Right kidney (tissue), 1 donor: ENCODE data around the gene CTNNA3.

Experiments used
- DNase-seq: peaks from one replicate; pipeline ENCODE4 v3.0.0-alpha.2; 2016

Gene CTNNA3

DNA sequence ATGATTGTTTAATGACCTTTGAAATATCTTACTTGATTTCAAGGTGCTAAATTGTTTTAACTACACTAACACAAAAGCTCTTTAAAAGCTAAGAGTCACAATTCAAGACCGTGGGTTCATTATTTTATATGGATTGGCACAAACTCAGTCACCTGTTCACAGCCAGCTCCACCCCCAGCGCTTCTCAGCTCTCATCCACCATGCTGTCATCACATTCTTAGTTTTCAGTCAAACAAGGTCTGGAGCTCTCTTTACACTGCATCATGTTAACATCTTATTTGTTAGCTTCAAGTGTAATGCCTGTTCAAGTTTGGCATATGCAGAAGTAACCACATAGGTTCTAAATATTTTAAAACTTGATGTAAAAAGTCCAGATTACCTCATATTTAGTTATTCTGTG lies 951.1 kb downstream of the CTNNA3 start:
- no peak for DNase-seq

DNA sequence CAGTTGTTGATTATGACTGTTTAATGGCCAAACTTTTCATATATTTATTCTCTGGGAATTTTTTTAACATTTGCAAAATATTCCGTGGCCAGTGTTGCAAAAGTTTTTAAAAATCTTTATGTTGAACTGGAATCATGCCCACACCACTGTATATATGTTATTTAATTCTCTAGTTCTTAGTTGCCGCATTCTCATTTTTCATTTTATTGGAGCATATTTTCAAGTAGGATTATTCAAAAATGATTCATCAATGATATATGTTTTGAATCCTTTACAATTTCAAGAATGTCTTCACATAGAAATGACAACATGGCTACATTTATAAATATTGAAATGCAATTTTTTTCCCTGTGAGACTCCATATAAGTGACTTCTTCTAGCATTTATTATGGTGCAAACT lies 958.8 kb downstream of the CTNNA3 start:
- no peak for DNase-seq

DNA sequence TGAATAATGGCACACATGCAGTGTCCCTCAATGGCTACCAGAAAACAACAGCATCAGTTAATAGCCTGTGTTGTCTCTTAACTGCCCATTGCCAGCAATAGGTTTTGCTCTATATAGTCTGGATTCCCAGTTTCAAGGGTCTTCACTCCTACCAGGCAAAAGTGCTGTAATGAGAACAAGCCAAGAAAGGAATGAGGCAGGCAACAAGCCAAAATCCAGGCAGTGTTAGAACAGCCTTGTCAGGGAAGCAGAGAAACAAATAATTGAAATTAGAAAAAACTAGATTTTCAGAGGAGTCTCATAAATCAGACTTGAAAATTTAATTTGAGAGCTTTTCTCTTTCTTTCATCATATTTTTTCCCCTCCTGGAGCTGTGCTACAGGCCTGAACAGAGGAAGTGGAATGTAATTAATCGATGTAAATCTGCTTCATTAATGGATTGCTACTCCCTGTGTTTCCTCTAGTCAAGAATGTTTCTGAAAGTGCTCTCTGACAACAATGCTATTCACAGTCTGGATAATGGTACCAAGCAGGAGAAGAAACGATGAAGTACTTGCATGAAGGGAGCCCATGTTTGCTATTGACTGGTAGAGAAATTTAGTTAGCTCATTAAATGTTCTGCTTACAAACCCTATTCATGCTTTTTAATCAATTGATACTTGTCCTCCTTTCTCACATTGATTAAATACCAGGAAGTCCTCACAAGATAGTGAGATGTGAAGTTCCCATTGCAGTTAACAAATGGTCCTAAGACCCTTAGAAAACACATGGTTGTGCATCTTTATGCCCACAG lies 972.2 kb downstream of the CTNNA3 start:
- DNase-seq, result no peak

DNA sequence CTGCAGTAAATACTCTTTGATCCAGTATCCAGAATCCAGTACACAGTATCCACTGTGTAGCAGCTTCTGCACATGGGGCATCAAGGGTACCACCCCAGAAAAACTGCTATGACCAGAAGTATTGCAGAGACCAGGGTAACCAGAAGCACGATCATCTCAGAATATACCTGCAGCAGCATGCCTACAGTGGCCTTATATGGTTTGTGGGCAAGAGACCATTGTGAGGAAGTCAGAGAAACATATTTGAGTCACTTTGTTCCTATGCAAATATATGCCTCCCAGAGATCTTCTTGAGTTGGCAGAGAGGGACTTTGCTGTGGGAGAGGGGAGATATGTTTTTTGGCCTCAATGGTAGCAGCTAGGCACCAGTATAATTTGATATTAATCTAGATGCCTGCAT lies 976.5 kb downstream of the CTNNA3 start:
- DNase-seq, result no peak

DNA sequence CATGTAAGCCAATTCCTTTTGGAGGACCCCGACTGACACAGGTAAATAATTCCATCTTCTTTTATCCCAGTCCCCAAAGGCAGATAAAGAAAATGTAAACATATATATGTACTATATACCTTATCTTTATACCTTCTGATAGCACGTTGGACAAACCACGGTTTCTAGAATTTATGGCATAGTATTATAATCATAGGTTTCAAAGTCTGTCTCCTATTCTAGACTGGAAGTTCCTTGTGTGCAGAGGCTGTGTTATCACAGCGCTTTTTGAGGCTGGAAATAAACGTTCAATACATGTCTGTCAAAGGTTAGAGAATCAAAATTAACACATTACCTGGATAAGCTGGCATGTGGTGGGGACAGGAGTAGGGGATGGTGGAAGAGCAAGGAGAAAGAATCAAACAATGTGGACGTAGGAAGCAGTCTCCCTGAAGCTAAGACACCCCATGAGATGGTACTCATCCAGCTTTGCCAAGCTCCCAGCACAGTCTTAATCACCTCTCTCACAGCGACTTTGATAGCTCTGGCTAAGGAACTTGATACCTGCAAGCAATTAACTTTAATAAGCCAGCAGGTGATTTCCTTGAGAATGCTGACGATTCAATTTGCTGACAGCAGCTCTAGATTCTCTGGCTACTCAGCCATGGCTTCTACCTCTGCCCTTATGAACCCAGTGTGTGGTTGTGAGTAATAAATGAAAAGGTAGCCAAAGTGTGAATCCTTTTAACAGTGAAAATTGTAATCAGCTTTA lies 978.6 kb downstream of the CTNNA3 start:
- no peak for DNase-seq

DNA sequence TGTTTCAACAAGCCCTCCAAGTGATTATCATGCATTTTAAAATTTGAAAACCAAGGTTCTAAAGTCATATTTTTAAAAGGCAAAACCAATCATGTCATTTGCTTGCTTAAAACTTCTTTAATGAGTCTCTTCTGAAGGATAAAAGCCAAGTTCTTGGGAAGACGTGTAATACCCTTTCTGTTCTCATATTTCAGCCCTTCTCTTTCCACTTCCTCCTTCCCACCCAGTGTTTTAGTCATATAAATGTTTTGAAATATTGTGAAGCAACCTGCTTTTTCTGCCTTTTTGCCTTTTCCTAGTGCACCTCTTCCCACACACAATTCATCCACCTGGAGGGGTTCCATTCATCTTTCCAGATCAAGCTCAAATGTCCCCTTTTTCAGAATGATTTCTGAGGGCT lies 981.3 kb downstream of the CTNNA3 start:
- no peak for DNase-seq

DNA sequence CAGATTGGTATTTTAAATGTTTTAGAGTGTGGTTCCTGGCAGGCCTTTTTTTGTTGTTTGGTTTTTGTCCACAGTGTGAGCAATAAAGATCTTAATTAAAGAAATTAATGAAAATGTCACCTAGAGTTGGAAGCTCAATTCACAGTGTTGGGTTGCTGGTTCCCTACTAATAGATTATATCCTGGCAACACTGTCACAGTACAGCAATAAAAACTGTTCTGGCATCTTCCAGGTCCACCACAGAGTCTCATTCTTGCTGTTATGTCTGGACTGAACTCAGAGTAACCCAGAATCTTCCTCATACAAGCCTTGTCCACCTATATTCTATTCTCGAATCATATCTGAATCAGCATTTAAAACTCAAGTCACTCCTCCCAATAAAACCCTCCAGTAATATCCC lies 982.6 kb downstream of the CTNNA3 start:
- DNase-seq, result no peak

DNA sequence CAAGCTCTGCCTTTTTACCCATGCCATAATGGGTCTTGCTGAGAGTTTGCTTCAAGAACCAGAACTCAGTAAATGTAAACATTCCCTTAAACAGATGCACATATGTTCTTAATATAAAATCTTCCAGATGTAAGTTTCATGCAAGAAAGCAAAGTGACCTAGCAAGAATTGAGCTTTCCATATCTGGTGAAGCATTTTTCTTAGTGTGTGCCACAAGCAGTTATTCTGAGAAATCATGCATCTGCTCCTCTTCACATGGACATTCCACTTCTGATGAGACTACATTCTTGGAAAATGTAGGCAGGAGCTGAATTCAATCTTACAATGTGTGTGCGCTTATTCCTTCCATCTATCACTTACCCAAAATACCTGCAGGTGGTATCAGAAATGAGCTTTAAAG lies 997.9 kb downstream of the CTNNA3 start:
- no peak for DNase-seq

DNA sequence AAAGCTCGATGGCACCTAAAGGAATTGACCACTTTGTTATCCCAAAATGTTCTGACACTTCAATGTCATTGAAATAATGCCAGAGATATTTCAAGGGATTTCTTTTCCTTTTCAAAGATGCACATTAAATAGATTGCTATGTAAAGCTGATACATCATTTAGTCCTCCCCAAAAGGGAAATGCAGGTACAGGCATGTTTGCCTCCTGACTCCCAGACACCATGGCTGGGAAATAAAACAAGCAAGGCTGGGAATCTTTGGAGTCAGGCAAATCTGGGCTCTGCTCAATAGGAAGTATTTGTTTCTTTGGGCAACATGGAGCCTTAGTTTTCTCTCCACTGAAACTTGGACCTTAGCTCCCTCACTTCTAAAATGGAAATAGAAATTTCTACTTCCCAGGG lies 1000.9 kb downstream of the CTNNA3 start:
- no peak for DNase-seq

DNA sequence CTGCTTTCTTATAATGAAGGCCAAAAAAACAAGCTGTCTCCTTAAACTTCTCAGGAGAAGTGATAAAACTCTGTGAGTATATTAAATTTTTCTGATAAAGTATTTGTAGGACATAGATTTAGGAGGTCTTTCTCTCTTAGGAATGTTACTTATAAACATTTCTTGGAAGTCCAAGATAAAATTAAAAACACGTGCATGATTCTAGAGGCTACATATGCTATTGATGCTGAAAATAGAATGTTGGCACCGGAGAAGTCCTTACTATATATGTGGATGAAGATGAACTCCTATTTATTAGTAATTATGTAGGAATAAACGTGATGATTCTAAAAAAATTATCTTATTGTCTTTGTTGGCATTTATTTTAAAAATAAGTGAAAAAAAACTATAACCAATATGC lies 1011.4 kb downstream of the CTNNA3 start:
- no peak for DNase-seq

DNA sequence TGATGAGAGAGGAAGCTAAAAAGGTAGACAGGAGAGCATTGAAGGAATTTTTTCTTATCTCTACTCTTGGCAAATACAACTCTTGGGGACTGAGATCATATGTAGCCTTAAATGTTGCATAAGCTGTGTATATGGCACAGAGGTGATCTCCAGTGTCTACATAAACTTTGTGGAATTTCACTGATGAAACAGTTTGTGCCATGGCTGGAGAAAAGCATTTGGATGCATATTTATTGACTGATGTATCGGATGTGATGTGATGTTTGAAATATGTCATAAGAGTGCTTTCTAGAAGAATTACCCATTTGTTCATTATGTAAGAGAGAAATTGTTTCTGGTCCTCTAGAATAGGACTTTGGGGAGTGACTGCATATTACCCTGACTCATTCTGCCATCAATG lies 1015.1 kb downstream of the CTNNA3 start:
- no peak for DNase-seq

DNA sequence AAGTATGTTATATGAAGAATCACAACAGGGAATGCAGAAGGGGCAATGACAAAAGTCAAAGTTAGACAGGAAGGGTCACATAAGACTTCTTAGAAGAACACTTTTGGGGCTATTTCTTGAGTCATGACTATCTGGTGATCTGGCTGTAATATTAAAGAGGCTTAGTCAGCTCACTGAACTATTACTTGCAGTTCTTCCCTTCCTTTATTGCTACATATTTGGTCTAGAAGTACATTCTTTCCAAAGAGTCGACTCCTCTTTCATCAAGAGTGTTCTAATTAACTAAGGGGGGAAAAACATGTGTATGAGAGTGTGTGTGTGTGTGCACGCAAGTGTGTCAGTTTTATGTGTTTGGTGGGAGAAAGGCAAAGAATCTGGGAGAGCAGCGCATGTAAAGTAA lies 1017.5 kb downstream of the CTNNA3 start:
- no peak for DNase-seq

DNA sequence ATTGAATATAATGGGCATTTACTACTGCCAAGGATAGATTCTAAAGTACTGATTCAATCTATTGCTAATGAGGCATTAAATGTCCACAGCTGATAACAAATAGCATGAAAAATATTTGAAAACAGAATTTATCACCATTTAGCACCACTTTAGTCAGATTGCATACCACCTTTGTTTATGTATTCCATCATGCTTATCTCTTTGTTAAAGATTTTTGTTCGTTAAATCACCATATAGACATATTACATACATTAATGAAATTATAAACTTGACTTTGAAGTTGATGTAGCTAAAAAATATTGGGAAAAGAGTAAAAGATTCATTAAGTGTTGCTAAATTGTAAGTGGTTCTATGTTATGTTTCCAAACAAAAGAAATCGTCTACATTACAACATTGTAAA lies 1022.9 kb downstream of the CTNNA3 start:
- DNase-seq, result no peak

DNA sequence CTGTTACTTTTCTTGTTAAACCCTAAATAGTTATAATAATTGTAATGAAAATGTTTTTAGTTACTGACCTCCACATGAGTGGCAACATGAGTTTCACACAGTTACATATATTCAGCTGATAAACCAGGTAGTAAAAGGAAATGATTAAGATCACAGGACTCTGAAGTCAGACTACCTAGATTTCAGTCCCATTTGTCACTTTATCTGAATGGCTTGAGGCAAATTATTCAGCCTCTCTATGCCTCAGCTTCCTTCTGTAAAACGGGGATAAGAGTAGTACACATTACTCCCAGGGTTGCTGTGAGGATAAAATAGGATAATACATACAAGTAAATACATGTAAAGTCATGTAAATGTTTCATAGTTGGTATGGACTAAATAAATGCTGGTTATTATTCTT lies 1024.4 kb downstream of the CTNNA3 start:
- DNase-seq, result no peak

DNA sequence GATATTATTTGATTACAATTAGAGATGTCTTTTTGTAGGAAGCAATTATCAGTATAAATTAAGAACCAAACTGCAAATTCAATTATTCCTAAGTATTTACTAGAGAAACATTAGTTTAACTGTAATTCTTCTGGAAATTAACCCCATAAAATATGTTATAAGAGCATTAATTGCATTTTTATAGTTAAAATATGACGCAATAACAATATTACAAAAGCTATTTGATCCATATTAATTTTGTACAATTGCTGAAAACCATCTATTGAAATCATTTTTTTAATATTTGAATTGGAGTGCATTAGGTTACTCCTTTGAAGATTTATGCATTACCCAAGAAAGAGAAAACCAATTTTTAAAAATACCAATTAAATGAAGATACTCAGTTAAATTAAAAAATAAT lies 1024.9 kb downstream of the CTNNA3 start:
- no peak for DNase-seq

DNA sequence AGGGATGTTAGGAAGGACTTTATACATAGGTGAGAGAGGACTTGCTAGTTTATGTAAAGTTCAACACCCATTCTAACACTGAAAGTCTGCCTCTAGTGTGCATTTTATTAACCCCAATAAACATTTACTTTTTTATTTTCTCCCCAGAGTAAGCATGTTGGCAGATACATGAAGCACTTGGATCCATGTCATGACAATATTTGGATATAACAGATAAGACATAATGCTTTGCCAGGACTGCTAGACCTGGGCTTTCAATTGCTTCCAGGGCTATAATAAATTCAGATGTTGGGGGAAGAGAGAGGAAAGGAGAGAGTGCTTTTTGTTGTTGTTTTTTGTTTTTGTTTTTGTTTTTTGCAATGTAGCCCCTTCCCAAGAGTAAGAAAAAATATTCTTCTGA lies 1039.5 kb downstream of the CTNNA3 start:
- DNase-seq, result no peak

DNA sequence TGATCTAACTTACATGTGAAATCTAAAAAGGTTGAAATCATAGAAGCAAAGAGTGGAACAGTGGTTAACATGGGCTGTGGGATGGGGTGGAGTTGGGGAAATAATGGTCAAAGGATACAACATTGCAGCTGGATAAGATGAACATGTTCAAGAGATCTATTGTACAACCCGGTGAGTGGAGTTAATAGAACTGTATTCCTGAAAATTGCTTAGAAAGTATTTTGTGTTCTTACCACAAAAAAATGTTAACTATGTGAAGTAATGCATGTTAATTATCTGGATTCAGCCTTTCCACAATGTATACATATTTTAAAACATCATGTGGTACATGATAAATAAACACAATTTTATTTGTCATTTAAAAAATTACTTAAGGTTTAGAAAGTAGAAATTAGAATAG lies 1041.1 kb downstream of the CTNNA3 start:
- no peak for DNase-seq

DNA sequence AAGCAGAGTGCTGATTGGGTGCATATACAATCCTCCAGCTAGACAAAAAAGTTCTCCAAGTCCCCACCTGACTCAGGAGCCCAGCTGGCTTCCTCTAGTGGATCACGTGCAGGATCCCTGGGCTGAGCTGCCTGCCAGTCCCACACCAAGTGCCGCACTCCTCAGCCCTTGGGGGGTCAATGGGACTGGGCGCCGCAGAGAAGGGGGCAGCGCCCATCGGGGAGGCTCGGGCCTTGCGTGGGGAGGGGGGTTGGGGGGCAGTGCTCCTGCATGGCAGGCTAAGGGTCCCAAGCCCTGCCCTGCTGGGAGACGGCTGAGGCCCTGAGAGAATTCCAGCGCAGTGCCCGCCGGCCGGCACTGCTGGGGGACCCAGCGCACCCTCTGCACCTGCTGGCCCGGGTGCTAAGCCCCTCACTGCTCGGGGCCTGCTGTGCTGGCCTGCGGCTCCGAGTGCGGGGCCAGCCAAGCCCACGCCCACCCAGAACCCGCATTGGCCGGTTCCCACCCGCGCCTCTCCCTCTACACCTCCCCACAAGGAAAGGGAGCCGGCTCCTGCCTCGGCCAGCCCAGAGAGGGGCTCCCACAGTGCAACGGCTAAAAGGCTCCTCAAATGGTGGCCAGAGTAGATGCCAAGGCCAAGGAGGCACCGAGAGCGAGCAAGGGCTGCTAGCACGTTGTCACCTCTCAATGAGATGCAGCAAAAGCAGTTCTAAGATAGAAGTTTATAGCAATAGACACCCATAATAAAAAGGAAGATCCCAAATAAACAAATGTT lies 1044.5 kb downstream of the CTNNA3 start:
- no peak for DNase-seq

DNA sequence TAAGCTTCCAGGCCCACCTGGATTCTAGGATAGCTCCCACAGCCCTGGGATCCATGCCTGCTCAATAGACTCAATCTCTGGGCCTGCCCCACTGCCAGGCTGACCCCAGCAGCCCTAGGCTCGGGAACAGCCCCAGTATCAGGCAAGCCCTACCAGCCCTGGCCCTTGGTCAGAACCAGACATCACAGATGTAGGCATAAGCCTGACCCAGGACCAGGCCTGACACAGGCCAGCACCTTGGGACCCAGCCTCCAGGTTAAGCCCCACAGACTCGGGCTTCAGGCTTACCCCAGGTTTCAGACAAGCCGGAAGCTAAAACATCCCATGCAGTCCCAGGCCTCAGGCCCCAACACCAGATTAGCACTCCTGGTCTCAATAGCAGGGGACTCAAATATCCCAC lies 1046.4 kb downstream of the CTNNA3 start:
- no peak for DNase-seq

DNA sequence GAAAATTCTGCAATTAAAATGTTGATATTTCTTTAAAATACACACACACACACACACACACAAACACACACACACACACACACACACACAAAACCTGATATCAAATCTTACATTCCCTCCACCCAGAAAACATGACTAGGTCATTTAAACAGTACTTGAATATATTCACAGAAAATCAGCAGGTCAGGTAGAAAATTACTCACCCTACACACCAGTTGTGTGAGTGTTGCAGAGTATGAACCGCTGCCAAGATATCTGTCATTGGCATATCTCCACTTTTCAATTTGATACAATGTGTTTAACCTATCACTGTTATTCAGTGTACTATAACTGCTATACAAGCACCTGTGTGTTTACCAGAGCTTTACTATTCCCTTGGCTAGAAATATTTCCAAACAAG lies 1053.8 kb downstream of the CTNNA3 start:
- no peak for DNase-seq

DNA sequence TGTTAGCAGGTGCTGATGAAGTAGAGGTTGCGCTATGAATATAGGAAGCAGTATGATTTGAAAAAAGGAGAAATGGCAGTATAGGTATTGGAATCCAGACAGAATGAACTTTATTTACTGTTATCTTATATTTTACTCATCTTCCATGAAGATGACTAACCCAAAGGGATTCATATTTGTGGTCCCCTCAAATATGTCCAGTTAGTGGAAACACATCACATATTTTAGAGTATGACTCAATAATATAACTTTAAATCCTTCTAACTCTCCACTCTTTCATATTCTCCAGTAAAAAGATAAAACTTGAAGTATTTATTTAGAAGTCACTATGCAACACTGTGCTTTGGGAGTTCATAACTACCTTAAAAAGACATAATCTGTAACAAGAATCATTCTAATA lies 1056.6 kb downstream of the CTNNA3 start:
- no peak for DNase-seq

DNA sequence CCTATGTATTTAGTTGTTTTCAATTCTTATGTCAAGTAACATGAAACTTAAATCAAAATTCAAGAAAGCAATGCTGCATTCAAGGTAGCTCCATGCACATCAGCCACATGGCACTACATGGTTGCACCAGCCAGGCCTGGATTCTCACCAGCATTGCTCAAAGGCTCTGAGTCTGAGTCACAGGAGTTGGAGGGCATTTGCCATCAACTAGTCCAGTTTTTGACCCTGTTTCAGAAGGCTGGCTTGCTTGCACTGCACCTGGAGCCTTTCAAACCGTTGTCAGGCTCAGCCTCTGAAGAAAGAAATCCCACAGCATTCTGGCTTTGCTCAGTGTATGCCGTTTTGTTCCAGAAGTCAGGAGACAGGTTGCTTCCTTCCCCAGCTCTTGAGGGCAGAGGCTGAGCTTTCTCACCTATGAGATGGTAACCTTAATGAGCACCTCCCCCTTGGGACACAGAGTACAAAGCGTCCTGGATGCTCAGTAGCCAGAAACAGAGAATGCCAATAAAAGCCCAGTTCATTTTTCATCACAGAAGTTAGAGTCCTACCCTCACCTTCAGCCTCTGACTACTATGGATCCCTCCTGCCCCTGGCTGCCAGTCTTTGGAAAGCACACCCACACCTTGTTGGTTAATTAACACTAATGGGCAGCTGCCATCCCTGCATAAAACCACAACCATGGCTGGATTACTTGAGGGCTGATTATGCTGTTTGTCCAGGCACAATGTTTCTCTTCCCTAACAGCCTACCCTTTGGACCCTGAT lies 1058.5 kb downstream of the CTNNA3 start:
- no peak for DNase-seq

DNA sequence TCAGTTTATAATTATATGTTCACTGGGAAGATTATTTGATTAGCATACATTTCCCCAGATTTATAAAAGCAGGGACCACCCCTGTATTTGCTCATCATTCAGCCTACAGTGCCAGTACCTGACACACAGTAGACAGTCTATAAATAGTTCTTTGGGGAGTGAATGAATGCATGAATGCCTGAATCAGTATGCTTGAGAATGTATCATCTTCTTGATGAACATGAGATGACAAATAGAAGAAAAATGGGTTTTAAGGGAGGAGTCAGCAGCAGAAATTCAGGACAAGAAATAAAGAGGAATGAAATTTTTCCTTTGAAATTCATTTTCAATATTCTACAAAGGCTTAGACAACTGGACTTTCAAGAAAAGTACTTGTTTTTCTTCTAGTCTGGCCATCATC lies 1066.0 kb downstream of the CTNNA3 start:
- DNase-seq, result no peak
